GM18873 (cell line): ENCODE data around the gene KCNG3.

Source experiments
- ATAC-seq: cut with Tn5 transposase; IDR thresholded peaks from one replicate; pipeline ENCODE4 v1.9.1; 2021; ENCODE audit warnings: mild to moderate bottlenecking, moderate library complexity, moderate number of reproducible peaks; ENCODE audit not compliant: unreplicated experiment, low FRiP score

KCNG3 gene, protein sequence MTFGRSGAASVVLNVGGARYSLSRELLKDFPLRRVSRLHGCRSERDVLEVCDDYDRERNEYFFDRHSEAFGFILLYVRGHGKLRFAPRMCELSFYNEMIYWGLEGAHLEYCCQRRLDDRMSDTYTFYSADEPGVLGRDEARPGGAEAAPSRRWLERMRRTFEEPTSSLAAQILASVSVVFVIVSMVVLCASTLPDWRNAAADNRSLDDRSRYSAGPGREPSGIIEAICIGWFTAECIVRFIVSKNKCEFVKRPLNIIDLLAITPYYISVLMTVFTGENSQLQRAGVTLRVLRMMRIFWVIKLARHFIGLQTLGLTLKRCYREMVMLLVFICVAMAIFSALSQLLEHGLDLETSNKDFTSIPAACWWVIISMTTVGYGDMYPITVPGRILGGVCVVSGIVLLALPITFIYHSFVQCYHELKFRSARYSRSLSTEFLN

GRCh38 chr2:42493468-42494354, at the start of gene KCNG3:
TSS of gene KCNG3 (minus strand) at chr2:42493982. CDS start at chr2:42493501, 481 bp downstream.
- no peak for ATAC-seq

GRCh38 chr2:42542871-42543270, 49.1 kb upstream of the KCNG3 start:
- no peak for ATAC-seq

- ATAC-seq = no peak
These were observed 43.7 kb upstream of the KCNG3 start for GRCh38 chr2:42537493-42537892.

- no peak for ATAC-seq
These were observed 38.6 kb upstream of the KCNG3 start for GRCh38 chr2:42532397-42532796.

DNA sequence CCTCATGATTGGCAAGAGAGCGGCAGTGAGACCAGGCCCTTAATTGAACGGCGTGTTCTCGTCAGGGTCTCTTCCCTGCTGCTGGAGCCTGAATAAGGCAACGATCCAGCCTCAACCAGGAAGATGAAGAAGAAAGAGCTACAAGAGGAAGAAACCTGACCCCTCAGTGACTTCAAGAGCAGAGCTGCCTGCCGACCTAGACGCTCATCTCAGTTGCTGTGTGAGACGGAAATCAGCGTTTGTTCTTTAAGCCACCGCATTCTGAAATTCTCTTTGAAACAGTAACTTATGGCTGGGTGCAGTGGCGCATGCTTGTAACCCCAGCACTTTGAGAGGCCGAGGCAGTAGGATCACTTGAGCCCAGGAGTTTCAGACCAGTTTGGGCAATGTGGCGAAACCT, 29.6 kb upstream of the KCNG3 start:
- no peak for ATAC-seq

DNA sequence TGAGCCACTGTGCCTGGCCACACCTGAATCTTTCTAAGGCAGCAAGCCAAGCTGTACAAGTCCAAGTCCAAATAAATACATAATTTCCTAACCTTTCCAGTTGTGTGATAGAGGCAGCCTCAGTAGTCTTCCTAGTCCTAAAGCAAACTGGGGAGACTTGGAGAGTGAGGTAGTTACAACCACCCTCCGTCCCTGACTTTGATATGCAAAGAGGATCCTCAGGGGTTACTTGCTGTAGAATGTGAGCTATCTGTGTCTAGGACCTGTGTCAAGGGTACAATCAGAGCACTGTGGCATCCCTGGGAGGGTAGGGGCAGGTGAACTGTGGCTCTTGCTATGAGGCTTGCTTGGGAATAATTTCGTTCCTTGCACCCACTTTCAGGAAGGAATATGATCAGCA, 28.3 kb upstream of the KCNG3 start:
- no peak for ATAC-seq

DNA sequence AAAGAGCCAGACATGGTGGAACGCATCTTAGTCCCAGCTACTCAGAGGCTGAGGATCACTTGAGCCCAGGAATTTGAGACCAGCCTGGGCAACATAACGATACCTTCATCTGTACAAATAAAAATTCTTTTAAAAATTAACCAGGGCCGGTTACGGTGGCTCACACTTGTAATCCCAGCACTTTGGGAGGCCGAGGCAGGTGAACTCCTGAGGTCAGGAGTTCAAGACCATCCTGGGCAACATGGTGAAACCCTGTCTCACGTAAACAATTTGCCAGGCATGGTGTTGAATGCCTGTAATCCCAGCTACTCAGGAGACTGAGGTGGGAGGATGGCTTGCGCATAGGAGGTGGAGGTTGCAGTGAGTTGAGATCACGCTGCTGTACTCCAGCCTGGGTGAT, 25.8 kb upstream of the KCNG3 start:
- no peak for ATAC-seq

DNA sequence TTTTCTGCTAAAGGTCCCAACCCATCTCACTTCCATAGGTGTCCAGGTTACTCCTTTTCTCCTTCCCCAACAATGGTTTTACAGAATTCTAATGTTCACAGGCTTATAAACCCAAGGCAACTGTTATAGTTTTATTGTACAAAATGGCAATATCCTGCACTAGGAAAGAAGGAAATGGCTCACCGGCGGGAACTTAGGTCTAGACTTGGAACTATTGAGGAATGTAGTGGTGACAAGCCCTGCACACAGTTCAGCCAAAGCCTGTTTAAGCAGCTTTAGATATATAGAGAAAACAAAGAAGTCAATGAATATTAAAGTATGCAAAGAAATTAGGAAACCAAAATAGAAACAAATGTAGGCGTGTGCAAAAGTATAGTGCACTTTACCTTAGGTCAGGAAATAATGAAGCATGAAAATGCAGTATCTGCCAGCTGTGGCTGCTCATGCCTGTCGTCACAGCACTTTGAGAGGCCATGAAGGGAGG, 22.7 kb upstream of the KCNG3 start:
- no peak for ATAC-seq

- no peak for ATAC-seq
These were observed 19.6 kb upstream of the KCNG3 start for GRCh38 chr2:42513252-42513918.

- no peak for ATAC-seq
These were observed 16.9 kb upstream of the KCNG3 start for GRCh38 chr2:42510608-42511243.

- no peak for ATAC-seq
These were observed 16.4 kb upstream of the KCNG3 start for GRCh38 chr2:42510191-42510590.

DNA sequence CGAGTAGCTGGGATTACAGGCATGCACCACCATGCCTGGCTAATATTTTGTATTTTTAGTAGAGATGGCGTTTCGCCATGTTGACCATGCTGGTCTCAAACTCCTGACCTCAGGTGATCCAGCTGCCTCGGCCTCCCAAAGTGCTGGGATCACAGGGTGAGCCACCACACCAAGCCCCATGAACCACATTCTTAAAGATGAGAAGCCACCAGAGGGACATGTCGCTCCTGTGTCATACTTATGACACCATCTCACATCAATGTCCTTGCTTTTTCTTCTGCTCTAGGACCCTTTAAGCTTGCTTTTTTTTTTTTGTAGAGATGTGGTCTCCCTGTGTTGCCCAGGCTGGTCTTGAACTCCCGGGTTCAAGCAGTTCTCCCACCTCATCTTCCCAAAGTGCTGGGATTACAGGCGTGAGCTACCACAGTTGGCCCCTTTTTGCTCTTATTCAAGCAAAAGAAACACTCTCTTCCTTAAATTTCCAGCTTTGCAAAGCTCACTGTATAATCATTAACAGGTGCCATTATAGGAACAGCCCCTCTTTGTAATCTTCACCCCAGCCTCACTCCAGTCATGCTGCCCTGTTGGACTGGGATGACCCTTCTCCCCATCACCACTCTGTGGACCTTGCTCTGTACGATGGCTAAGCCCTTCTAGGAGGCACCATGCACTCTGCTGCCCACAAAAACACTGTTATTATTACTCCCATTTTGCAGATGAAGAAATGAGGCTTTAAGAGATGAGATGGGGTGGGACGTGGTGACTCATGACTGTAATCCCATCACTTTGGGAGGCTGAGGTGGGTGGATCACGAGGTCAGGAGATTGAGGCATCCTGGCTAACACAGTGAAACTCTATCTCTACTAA, 10.8 kb upstream of the KCNG3 start:
- ATAC-seq = no peak

DNA sequence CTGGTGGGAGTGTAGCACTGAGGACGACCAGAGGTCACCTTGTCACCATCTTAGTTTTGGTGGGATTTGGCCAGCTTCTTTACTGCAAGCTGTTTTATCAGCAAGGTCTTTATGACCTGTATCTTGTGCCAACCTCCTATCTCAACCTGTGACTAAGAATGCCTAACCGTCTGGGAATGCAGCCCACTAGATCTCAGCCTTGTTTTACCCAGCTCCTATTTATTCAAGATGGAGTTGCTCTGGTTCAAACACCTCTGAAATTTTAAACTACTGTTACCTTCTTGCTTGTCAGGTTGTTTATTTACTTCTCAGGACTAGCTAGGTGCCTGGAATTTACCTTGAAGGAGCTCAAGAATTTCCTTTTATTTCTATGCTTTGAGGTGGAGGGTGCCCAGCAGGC, 9.5 kb upstream of the KCNG3 start:
- no peak for ATAC-seq

GRCh38 chr2:42498497-42498896, 4.7 kb upstream of the KCNG3 start:
- ATAC-seq = no peak

DNA sequence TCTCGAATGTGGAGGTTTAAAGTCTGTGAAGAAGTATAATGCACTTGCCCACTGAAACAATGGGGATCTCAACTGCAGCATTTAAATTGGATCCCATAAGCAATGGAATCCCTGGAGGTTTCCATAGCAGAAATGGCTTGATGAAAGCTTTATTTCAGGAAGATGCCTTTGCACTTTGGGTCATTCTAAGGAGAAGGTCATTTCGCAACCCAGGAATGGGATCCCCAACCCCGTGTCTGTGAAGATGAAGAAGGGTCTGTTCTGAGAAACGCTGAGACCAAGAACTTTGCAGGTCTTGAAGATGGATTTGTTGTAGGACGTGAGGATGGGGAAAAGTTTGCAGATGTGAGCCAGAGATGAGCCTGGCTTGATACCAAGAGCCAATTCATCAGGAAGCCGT, 1.8 kb upstream of the KCNG3 start:
- ATAC-seq = no peak

GRCh38 chr2:42495234-42495581, 1.4 kb upstream of the KCNG3 start:
- ATAC-seq = no peak

GRCh38 chr2:42494355-42495233, 812 bp upstream of the KCNG3 start:
- ATAC-seq = peak; percentile 73

GRCh38 chr2:42492691-42493467, 903 bp downstream of the KCNG3 start:
- ATAC-seq = no peak
